Measurements from ENCODE around the gene MAN1C1.
"Not testable (repeated sequence)": the region's sequence is repeated elsewhere in the genome, so short reads cannot be mapped to it uniquely, and the experiment has no call there.

Gene MAN1C1

GRCh38 chr1:25680701-25681100, 64.1 kb downstream of the MAN1C1 start:
- no peak for DNase-seq (ENCODE audit: low read depth)

- DNase-seq (ENCODE audit: low read depth): no peak
These were observed 65.5 kb downstream of the MAN1C1 start for GRCh38 chr1:25682059-25682601.

DNA sequence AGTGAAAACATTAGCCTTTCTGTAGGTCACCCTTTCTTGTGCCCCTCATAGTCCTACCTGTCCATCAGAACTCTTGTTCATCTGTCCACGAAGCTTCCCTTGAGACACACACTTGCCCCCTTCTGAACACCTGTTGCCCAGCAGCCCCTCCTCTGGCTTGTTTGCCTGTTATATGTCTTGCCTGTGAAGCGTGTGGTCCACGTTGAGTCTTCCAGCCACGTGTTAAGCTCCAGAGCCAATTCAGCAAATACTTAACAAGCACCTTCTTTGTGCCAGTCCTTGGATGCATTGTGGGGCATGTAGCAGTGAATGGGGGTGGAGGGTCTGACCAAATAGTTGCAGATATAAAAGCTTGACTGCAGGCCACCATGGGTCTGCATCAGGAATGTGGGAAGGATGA, 66.6 kb downstream of the MAN1C1 start:
- no peak for DNase-seq (ENCODE audit: low read depth)

DNA sequence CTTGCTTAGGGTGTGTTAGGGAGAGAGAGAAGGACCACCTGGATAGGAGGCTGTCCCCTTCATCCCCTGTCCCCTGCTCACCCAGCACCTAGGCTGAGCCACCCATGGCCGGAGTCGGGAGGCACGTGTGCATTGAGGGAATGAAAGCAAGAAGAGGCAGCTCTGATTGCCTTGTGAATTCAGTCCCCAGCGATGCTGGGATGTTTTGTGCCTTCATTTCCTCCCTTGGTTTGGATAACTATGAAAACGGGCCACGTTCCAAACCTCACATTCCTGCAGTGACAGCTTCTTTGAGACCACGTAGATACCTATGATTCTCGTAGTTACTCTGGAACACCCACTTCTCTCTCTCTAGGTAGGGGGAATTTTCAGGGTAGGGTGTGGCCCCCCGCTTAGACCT, 67.1 kb downstream of the MAN1C1 start:
- no peak for DNase-seq (ENCODE audit: low read depth)

DNA sequence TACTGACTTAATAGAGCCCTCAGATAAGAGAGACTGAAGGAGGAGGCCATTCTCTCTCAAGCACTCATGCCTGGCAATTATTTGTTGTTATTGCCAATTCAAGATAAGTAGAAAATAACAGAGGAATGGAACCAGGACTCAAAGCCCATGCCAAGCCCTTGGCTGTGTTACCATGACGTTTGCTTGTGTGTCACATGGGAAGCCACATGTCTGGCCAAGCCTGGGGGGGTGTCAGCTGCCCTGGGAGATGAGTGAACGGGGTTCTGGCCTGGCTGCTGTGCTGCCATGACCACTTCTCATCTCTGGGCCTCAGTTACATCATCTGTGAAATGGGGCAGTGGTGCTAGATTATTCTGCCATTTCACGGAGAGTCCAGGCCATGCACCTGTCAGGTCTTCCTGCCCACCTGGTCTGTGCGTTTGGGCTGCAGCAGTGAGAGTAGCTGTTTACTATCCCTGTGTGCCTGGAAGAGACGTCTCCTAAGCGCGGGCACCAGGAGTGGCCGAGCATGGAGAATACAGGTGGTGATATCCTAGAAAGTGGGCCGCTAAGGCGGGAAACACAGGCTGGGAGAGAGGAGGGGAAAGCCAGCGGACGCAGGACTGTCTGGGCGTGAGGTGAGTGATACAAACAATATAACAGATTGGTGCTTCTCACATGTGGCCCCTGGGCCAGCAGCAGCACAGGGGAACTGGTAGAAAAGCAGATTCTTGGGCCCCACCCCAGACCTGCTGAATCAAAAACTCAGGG, 67.8 kb downstream of the MAN1C1 start:
- no peak for DNase-seq (ENCODE audit: low read depth)

DNA sequence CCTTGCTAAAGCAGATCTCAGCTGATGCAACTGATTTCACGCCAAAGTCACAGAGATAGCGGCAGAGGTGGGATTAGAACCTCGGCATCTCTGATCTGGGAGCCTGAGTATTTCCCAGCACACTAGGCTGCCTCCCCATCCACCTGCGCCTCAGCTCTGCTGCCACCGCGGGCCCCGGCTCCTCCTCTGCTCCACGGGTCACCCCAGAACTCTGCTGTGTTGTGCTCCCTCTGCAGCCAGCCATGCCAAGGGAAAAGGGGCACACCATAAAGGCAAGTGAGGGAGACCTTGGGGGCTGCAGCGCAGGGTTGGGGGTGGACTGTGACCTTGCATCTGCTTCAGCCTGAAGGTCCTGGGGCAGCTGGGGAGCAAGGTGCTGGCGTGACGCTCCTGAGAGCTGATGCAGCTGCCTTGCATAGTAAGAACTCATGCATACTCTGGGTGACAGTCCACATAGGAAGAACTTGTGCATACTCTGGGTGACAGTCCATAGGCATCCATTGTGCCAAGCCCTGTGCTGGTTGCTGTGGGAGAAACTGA, 68.7 kb downstream of the MAN1C1 start:
- DNase-seq (ENCODE audit: low read depth): no peak

- no peak for DNase-seq (ENCODE audit: low read depth)
These were observed 69.5 kb downstream of the MAN1C1 start for GRCh38 chr1:25685938-25686665.

DNA sequence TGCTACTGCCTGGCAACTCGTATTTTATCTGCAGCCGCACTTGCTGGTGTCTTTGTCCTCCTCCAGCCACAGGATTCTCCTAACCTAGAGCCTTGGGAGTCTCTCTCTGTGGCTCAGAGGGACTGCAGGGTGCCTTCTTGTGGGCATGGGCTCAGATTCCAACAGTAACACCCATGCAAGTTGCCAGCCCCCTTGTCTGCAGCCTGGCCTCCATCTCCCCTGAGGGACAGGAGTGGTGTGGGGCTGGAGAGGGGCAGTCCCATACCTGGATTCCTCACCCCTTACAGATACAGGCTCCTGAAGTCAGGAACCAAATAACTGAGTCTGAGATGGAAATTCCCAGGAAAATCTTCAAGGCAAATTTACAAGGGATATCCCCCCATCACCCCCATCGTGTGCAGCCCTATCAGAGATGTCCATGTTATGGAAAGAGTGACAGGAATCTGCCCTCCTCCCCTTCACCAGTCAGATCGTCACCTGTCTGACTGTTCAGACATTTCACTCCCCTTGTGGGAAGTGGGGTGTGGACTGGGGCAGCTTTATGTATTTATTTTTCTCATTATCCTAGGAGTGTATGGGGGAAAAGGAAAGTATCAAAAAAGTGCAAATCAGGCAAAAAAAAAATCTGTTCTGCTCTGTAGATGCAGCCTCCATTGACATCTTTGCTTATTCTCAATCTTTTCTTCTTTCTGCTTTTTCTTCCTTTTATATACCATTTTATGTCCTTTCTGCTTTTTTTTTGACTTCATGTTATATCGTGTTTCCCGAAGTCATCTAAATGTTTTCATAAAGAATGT, 70.8 kb downstream of the MAN1C1 start:
- DNase-seq (ENCODE audit: low read depth): no peak

- DNase-seq (ENCODE audit: low read depth): no peak
These were observed 72.0 kb downstream of the MAN1C1 start for GRCh38 chr1:25688390-25689119.

GRCh38 chr1:25689686-25690381, 73.2 kb downstream of the MAN1C1 start:
- DNase-seq (ENCODE audit: low read depth): no peak

DNA sequence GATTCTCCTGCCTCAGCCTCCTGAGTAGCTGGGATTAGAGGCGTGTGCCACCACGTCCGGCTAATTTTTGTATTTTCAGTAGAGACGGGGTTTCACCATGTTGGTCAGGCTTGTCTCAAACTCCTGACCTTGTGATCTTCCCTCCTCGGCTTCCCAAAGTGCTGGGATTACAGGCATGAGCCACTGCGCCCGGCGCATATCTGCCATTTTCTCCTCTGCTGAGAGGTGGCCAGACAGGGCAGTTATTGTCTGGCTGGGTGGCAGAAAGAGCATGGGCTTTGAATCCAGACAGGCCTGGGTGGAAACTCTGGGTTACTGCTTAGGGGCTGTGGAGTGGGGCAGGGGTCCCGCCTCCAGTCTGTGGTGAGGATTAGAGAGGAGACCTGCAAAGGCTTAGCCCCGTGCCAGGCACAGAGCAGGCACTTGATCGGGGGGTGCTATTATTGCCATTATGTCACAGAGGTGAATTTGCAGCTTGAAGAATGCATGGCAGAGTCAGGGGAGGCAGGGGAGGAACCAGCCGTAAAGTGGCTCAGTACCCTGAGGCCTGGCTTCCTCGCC, 73.9 kb downstream of the MAN1C1 start:
- DNase-seq (ENCODE audit: low read depth): no peak

DNA sequence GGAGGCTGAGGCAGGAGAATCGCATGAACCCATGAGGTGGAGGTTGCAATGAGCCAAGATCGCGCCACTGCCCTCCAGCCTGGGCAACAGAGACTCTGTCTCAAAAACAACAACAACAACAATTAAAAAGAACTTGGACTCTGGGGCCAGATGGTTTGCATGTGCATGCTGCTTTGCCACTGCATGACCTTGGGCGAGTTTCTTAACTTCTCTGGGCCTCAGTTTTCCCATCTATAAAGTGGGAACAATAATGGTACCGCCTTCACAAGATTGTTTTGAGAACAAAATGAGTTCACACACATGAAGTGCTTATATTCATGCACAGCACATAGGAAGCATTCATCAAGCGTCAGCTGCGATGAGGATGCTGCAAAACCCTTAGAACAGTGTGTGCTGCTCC, 74.6 kb downstream of the MAN1C1 start:
- DNase-seq (ENCODE audit: low read depth): no peak

DNA sequence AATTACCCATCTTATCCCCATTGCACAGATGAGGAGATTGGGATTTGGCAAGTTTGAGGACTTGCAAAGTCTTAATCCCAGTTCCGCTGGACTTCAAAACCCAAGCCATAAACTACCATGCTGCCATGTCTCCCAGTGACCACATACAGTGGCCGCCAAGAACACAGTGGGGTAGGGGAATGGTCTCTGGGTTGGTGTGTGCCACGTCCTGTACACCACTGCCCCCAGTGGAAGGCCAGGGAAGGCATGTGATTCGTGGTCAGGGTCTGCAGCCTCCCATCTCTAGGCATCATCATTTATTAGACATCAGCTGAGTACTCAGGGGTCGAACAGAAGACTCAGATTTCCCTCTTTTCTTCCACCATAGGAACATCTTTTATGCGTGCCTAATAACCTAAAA, 76.0 kb downstream of the MAN1C1 start:
- DNase-seq (ENCODE audit: low read depth): no peak

DNA sequence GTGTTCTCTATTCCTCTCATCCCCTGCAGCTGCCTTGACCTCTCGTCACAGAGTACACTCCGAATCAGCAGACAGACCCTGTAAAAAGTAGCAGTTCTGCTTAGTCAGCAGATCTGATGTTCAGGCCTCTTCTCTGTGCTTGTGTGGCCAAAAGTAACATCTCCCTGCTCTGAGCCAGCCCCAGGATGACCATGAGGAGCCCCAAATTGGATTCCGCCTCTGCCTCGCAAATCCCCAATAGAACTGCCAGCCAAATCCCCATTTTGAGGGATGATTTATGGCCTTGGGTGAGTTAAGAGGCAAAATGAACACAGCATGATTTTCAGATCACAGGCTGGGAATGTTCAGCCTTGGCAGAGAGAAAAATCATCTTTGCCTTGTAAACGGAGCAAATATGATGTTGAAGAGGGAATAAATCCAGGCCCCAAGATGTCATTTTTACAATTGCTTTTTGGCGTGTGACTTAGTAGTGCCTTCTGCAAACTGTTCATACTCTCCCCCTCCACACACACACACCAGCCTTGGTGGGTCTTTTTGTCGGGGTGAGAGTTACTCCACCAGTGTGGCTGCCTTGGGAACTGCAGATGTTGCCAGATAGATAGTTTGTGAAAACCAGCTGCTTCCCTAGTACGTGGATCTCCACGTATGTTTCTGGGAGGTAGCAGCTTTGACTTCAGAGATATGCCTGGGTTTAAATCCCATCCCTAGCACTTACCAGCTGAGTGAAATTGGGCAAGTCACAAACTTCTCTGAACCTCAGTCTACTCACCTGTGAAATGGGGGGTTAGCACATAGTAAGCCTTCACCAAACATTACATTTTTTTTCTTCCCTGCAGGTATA, 77.8 kb downstream of the MAN1C1 start:
- DNase-seq (ENCODE audit: low read depth): no peak

DNA sequence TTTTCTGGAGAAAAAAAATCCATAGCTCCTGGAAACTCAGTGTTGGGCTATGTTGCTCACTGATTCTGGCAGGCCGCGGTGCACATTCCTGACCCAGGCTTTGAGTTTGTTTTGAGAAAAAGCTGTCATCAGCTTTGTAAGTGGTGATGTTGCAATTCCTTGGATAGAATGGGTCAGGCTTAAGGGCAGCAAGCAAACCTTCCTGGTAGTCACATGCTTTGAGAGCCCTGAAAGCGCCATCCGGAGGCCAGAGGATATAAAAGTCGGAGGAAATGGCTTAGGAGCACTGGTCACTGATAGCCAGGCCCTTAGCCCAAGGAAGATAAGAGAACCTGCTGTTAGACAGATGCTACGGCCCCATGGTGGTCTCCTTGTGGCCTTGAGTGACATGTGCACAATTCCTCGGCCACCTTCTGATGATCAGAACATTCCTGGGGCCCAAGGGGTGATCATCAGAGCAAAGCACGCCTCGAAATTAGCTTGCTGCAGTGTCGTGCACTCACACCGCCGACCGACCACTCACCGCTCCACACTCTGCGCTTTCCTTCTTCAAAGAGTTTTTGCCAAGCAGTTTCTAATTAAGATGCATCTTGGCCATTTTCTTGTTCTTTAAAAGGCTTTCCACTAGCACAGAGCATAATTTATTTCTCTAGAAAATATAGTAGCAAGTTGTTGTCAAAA, 78.6 kb downstream of the MAN1C1 start:
- no peak for DNase-seq (ENCODE audit: low read depth)

GRCh38 chr1:25695771-25696311, 79.2 kb downstream of the MAN1C1 start:
- no peak for DNase-seq (ENCODE audit: low read depth)

GRCh38 chr1:25696643-25697042, 80.1 kb downstream of the MAN1C1 start:
- not testable (repeated sequence) for DNase-seq (ENCODE audit: low read depth)

DNA sequence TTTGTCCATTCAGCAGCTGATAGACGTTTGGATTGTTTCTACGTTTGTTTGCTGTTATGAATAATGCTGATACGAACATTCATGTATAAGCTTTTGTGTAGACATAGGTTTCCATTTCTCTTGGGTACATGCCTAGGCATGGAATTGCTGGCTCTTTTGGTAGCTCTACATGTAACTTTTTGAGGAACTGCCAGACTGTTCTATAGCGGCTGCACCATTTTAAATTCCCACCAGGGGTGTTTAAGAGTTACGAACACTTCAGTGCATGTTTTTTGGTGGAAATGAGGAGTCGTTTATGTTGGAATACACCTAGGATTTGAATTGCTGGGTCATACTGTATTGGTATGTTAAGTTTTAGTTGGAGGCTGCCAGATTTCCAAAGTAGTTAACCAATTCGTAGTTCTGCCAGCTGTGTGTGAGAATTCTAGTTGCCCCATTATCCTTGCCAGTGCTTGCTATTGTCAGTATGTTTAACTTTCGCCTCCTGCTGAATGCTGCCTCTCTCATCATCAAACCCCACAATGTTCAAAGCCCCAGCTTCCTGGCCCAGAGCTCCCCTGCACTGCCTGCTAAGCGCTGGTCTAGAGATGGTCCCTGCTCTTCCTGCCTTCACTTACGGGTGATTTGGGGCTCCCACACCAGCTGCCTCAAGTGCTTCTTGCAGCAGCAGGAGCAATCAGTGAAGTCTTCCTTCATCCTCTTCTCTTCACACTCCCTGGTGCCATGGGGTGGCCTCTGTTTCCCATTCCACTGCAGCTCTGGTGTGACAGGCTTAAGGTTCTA, 81.0 kb downstream of the MAN1C1 start:
- no peak for DNase-seq (ENCODE audit: low read depth)

Data from T follicular helper cell (primary cell).